ENCODE measurements around the gene ERC2.

GRCh38 chr3:56157693-56158362 is 310.4 kb downstream of the ERC2 start:
- TF ChIP-seq CREB1 (IDR thresholded peaks at IDR 0.05; ENCODE audit: low read depth) (no peak), REST (IDR thresholded peaks at IDR 0.05; ENCODE audit: low read depth) (no peak), MAX (IDR thresholded peaks at IDR 0.05) (no peak), TEAD4 (IDR thresholded peaks at IDR 0.05) (no peak), TAF1 (IDR thresholded peaks at IDR 0.05; ENCODE audit: low read depth) (no peak)

Data from Ishikawa (cell line).